GM19193 (cell line): ENCODE data around the gene KDM4E.
"Not testable (repeated sequence)": the region's sequence is repeated elsewhere in the genome, so short reads cannot be mapped to it uniquely, and the experiment has no call there.

Experiments used
- POLR2A ChIP-seq: IDR thresholded peaks from 4 replicates; pipeline ENCODE4 v1.6.1; 2011; ENCODE audit not compliant: insufficient read depth, insufficient read length; ENCODE audit errors: extremely low read depth

KDM4E gene

DNA sequence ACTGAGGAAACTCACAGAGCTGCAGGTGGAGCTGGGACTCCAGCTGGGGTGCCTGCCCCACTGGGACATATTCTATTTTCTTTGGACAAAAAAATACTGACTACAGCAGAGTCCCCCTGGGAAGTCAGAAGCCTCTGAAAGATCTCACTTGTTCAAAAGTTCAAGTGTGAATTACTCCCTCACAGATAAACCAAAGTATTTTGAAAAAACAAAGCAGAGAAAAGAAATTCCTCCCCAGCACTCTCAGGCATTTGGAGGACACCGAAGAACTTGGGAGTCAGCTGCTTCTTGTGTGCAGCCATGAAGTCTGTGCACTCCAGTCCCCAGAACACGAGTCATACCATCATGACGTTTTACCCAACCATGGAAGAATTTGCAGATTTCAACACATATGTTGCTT lies 24.1 kb downstream of the KDM4E start, which contains the start of gene KDM4F:
Gene KDM4F (plus strand): TSS at position 301 of the 400 bp plus-strand sequence.
- not testable (repeated sequence) for TF ChIP-seq POLR2A

GRCh38 chr11:95050595-95051202 lies 25.6 kb downstream of the KDM4E start:
- TF ChIP-seq POLR2A, result no peak

DNA sequence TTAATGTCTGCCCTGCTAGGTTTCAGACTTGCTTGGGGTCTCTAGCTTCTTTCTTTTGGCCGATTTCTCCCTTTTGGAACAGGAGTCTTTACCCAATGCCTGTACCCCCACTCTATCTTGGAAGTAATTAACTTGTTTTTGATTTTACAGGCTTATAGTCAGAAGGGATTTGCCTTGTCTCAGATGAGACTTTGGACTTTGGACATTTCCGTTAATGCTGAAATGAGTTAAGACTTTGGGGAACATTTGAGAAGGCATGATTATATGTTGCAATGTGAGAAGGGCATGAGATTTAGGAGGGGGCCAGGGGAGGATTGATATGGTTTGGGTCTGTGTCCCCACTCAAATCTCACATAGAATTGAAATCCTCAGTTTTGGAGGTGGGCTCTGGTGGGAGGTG lies 29.3 kb downstream of the KDM4E start:
- no peak for TF ChIP-seq POLR2A

DNA sequence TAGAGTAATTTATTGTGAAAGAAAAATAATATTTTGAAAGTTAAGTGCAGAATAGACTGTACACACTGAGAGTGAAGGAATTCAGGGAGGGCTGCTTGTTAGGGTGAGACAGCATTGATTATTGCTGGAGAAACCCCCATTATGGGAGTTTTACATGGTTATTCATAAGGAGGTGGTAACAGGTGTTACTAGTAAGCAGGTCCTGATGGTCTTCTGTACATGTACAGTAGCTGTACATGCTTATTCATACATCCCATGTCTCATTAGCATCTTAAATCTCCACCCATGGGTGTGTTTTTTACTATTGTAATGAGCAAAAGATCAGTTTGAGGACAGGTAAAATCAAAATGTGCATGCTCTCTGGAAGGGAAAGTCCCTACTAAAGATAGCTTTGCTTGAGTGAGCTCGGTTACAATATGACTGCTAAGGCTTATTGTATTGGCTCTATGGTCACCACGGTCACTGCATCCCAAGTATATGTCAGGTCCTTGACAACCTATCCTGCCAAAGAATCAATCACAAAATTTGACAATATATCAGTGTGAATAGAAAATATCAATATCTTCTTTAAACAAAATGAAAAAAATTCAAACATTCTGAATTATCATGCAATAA lies 30.3 kb downstream of the KDM4E start:
- no peak for TF ChIP-seq POLR2A

- no peak for TF ChIP-seq POLR2A
Measured at GRCh38 chr11:95057959-95058358, 32.9 kb downstream of the KDM4E start.

- no peak for TF ChIP-seq POLR2A
Measured at GRCh38 chr11:95058621-95059020, 33.6 kb downstream of the KDM4E start.

GRCh38 chr11:95059046-95059445 lies 34.0 kb downstream of the KDM4E start:
- no peak for TF ChIP-seq POLR2A

GRCh38 chr11:95065336-95065735 lies 40.3 kb downstream of the KDM4E start:
- no peak for TF ChIP-seq POLR2A

- TF ChIP-seq POLR2A, result no peak
Measured at GRCh38 chr11:95066716-95067038, 41.6 kb downstream of the KDM4E start, which contains the start of gene SRSF8. Gene SRSF8 (plus strand): TSS chr11:95066919. CDS start chr11:95067227, 308 bp downstream.

GRCh38 chr11:95067039-95067840 lies 42.2 kb downstream of the KDM4E start:
- TF ChIP-seq POLR2A, result peak; percentile 74

DNA sequence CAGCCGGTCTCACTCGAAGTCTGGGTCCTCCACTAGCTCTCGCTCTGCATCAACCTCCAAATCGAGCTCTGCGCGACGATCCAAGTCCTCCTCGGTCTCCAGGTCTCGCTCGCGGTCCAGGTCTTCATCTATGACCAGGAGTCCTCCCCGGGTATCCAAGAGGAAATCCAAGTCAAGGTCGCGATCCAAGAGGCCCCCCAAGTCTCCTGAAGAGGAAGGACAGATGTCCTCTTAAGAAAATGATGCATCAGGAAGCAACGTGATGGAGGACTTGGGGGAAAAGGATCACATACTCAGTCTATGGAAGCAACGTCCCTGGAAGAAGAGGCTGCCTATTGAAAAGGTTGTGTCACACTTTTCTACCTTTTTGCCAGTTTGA lies 42.8 kb downstream of the KDM4E start:
- TF ChIP-seq POLR2A, result no peak

GRCh38 chr11:95068549-95068948 lies 43.5 kb downstream of the KDM4E start:
- TF ChIP-seq POLR2A, result peak; percentile 63

DNA sequence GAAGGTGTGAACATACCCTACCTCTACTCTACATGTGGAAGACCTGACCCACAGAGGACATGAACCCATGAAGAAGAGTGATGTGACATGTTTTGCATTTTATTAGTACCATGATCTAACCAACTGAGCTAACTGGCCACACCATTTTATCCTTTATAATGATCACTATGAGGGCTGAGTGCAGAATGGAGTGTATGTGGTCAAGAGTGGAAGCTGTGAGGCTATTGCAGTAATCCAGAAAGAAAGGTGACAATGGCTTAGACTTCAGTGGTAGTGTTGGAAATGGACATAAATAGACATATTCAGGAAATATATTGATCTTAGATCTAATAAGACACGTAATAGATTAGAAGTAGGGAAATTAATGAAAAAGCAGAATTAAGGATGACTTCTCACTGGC lies 45.4 kb downstream of the KDM4E start:
- no peak for TF ChIP-seq POLR2A

GRCh38 chr11:95072948-95073347 lies 47.9 kb downstream of the KDM4E start:
- no peak for TF ChIP-seq POLR2A

GRCh38 chr11:95074792-95075563 lies 49.9 kb downstream of the KDM4E start:
- TF ChIP-seq POLR2A, result no peak
